BE2C (cell line): ENCODE data around the gene NRDC.

Experiments
- DNase-seq: peaks from one replicate; pipeline ENCODE4 v3.0.0-alpha.2; 2020
- H3K27me3 ChIP-seq: fragments of 250-450 bp; sonication (Bioruptor Pico); 2 replicates; pipeline ENCODE4 v1.5.1; 2020; ENCODE audit warnings: mild to moderate bottlenecking
- H3K36me3 ChIP-seq: fragments of 250-450 bp; sonication (Bioruptor Pico); 2 replicates; pipeline ENCODE4 v1.5.1; 2020; ENCODE audit warnings: mild to moderate bottlenecking
- H3K4me1 ChIP-seq: fragments of 250-450 bp; sonication (Bioruptor Pico); 2 replicates; pipeline ENCODE4 v1.5.1; 2020
- H3K4me3 ChIP-seq: 2 replicates; pipeline ENCODE4 v1.5.1; 2011; ENCODE audit warnings: low read depth, low read length
- H3K9me3 ChIP-seq: fragments of 250-450 bp; sonication (Bioruptor Pico); 2 replicates; pipeline ENCODE4 v1.5.1; 2020
- TF ChIP-seq, protein P1 (sequence below): IDR thresholded peaks from 2 replicates; pipeline ENCODE4 v1.5.1; 2012; ENCODE audit warnings: mild to moderate bottlenecking, low read depth, low read length

Gene NRDC

GRCh38 chr1:51756290-51756689, 122.2 kb downstream of the NRDC start:
- H3K27me3 ChIP-seq: no peaks in the 10 kb centered on the region

DNA sequence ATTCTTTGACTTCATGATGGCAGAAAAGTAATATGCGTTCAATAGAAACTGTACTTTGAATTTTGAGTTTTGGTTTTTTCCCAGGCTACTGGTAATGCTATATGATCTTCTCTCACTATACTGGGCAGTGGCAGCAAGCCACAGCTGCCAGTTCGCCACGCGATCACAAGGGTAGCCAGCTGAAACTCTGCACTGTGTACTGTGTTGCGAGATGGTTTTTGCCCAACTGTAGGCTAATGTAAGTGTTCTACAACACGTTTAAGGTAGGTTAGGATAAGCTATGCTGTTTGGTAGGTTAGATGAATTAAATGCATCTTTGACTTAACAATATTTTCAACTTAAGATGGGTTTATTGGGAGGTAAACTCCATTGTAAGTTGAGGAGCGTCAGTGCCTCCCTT, 123.1 kb downstream of the NRDC start:
- DNase-seq: no peak

More at GRCh38 chr1:51756290-51756689, 122.2 kb downstream of the NRDC start:
- Histone ChIP-seq H3K4me1 (no peaks in the 10 kb centered on the region), H3K4me3 (no peak overlapping the region), H3K9me3 (no peaks in the 10 kb centered on the region), H3K36me3 (no peaks in the 10 kb centered on the region)
- TF ChIP-seq, protein P1, sequence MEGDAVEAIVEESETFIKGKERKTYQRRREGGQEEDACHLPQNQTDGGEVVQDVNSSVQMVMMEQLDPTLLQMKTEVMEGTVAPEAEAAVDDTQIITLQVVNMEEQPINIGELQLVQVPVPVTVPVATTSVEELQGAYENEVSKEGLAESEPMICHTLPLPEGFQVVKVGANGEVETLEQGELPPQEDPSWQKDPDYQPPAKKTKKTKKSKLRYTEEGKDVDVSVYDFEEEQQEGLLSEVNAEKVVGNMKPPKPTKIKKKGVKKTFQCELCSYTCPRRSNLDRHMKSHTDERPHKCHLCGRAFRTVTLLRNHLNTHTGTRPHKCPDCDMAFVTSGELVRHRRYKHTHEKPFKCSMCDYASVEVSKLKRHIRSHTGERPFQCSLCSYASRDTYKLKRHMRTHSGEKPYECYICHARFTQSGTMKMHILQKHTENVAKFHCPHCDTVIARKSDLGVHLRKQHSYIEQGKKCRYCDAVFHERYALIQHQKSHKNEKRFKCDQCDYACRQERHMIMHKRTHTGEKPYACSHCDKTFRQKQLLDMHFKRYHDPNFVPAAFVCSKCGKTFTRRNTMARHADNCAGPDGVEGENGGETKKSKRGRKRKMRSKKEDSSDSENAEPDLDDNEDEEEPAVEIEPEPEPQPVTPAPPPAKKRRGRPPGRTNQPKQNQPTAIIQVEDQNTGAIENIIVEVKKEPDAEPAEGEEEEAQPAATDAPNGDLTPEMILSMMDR: no peak
- no peak for DNase-seq

DNA sequence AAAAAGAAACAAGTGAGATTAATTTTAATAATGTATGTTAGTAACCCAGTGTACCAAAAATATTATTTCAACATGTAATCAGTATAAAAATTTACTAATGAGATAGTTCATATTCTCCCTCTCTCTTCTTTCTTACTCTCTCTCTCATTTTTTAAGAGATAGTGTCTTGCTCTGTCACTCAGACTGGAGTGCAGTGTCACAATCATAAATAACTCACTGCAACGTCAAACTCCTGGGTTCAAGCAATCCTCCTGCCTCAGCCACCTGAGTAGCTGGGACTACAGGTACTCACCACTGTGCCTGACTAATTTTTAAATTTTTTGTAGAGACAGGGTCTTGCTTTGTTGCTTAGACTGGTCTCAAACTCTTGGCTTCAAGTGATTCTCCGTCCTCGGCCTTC, 123.9 kb downstream of the NRDC start:
- no peaks in the 10 kb centered on the region for H3K36me3 ChIP-seq
- TF ChIP-seq, protein P1: no peak

More for the DNA sequence above, 123.1 kb downstream of the NRDC start:
- no peak overlapping the region for H3K4me3 ChIP-seq
- H3K27me3 ChIP-seq: no peaks in the 10 kb centered on the region
- H3K9me3 ChIP-seq: no peaks in the 10 kb centered on the region
- H3K36me3 ChIP-seq: no peaks in the 10 kb centered on the region
- no peaks in the 10 kb centered on the region for H3K4me1 ChIP-seq
- TF ChIP-seq, protein P1: no peak

DNA sequence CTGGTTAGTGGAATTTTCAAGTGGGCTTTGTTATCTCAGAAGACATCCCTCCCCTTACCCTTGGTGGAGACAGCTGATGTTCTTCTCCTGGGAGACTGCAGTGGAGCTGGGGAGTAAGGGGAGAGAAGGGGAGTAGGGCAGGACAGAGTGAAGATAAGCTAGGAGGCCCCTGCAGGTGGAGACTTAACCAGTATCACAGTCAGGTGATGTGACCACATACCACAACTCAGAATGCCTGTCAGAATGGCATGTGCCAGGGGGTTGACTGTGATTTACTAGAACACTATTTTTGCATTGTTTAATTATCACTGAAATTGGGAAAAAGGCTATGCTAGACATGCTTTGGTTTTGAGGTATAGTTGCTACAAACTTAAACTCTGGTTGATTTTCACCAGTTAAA, 124.6 kb downstream of the NRDC start:
- no peak overlapping the region for H3K4me3 ChIP-seq
- no peaks in the 10 kb centered on the region for H3K27me3 ChIP-seq
- H3K36me3 ChIP-seq: no peaks in the 10 kb centered on the region
- TF ChIP-seq, protein P1: no peak
- no peak for DNase-seq
- no peaks in the 10 kb centered on the region for H3K9me3 ChIP-seq
- no peaks in the 10 kb centered on the region for H3K4me1 ChIP-seq

More for the DNA sequence above, 123.9 kb downstream of the NRDC start:
- Histone ChIP-seq H3K27me3 (no peaks in the 10 kb centered on the region), H3K9me3 (no peaks in the 10 kb centered on the region), H3K4me1 (no peaks in the 10 kb centered on the region), H3K4me3 (no peak overlapping the region)
- DNase-seq: no peak

DNA sequence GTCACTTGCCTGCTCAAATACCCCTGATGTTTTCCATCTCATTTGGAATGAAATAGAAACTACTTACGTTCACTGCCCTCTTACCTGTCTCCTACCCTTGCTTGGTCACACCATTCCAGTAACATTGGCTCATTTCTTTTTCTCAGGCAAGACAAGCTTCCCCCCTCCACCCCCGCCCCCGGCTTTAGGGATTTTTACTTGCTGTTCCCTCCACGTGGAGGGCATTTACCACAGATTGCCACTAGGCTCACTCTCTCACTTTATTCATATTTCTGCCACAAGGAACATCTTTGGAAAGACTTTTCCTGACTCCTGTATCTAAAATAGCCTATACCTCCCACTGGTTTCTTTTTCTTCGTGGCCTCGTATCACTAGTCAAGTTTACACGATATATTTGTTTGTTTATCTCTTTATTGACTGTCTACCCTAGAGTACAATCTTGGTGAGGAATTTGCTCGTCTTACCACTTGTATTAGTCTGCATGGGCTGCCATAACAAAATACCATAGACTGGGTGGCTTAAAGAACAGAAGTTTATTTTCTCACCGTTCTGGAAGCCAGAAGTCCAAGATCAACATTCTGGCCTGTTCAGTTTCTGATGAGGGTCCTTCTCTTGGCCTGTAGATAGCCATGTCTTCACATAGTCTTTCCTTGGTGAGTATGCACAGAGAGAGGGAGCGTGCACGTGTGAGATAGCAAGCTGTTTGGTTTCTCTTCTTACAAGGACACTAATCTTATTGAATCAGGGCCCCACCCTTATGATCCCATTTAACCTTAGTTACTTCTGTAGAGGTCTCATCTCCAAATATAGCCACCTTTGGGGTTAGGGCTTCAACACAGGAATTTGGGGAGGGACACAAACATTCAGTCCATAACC, 126.2 kb downstream of the NRDC start:
- no peaks in the 10 kb centered on the region for H3K36me3 ChIP-seq
- TF ChIP-seq, protein P1: no peak

GRCh38 chr1:51750729-51751128, 127.8 kb downstream of the NRDC start:
- H3K9me3 ChIP-seq: no peaks in the 10 kb centered on the region
- no peaks in the 10 kb centered on the region for H3K36me3 ChIP-seq
- H3K4me1 ChIP-seq: no peaks in the 10 kb centered on the region
- H3K27me3 ChIP-seq: no peaks in the 10 kb centered on the region
- TF ChIP-seq, protein P1: no peak
- no peak overlapping the region for H3K4me3 ChIP-seq
- DNase-seq: no peak

More for the DNA sequence above, 126.2 kb downstream of the NRDC start:
- H3K4me1 ChIP-seq: no peaks in the 10 kb centered on the region
- H3K9me3 ChIP-seq: no peaks in the 10 kb centered on the region
- DNase-seq: no peak
- H3K4me3 ChIP-seq: no peak overlapping the region
- no peaks in the 10 kb centered on the region for H3K27me3 ChIP-seq
